ENCODE measurements around the gene CFAP97D1. TPM values are rescaled to one million over a fixed set of nuclear protein-coding genes. Genes with fewer than 3 reads are reported as not detected.

CFAP97D1 gene
- polyA plus RNA-seq, 3 donors = 0.06 to 0.15 (median 0.10) TPM

- no peak for DNase-seq
Observed at GRCh38 chr17:43767713-43768059, 12.5 kb upstream of the CFAP97D1 start.

GRCh38 chr17:43768382-43768781 lies 11.9 kb upstream of the CFAP97D1 start:
- no peak for DNase-seq

GRCh38 chr17:43768943-43769342 lies 11.3 kb upstream of the CFAP97D1 start:
- DNase-seq = no peak

GRCh38 chr17:43769426-43769825 lies 10.8 kb upstream of the CFAP97D1 start:
- no peak for DNase-seq

GRCh38 chr17:43769859-43770258 lies 10.4 kb upstream of the CFAP97D1 start:
- no peak for DNase-seq

GRCh38 chr17:43770957-43771356 lies 9.3 kb upstream of the CFAP97D1 start:
- no peak for DNase-seq

GRCh38 chr17:43771463-43771862 lies 8.8 kb upstream of the CFAP97D1 start:
- DNase-seq = no peak

GRCh38 chr17:43772877-43773648 lies 7.2 kb upstream of the CFAP97D1 start:
- no peak for DNase-seq

- DNase-seq = no peak
Observed at GRCh38 chr17:43774304-43775250, 5.7 kb upstream of the CFAP97D1 start.

- DNase-seq = peak; percentile 94
Observed at GRCh38 chr17:43778337-43779144, 1.7 kb upstream of the CFAP97D1 start, which contains the start of gene DUSP3. Gene DUSP3 (minus strand): TSS chr17:43778977. CDS start chr17:43778924, 53 bp downstream.

- DNase-seq = no peak
Observed at GRCh38 chr17:43779145-43780125, 800 bp upstream of the CFAP97D1 start.

GRCh38 chr17:43782913-43783680 lies 2.9 kb downstream of the CFAP97D1 start:
- no peak for DNase-seq

- DNase-seq = no peak
Observed at GRCh38 chr17:43784068-43784467, 3.8 kb downstream of the CFAP97D1 start.

- DNase-seq = no peak
Observed at GRCh38 chr17:43784628-43785101, 4.4 kb downstream of the CFAP97D1 start.

GRCh38 chr17:43787728-43788127 lies 7.5 kb downstream of the CFAP97D1 start:
- DNase-seq = no peak

GRCh38 chr17:43788540-43788939 lies 8.3 kb downstream of the CFAP97D1 start:
- no peak for DNase-seq

GRCh38 chr17:43789482-43789881 lies 9.2 kb downstream of the CFAP97D1 start:
- DNase-seq = no peak

- DNase-seq = no peak
Observed at GRCh38 chr17:43790311-43790940, 10.2 kb downstream of the CFAP97D1 start.

GRCh38 chr17:43791589-43791988 lies 11.4 kb downstream of the CFAP97D1 start:
- peak; percentile 33 for DNase-seq

All from renal pelvis (tissue), 4 donors.